Occipital lobe (tissue), 2 donors: ENCODE results near the gene PKNOX2. TPM values are rescaled to one million over a fixed set of nuclear protein-coding genes. Genes with fewer than 3 reads are reported as not detected.
A peak's percentile ranks its signal among the peaks of the same experiment; 100 is the strongest.

Source experiments
- DNase-seq: peaks from one replicate; lab custom pipeline; 2025; lab: John Stamatoyannopoulos, UW
- total RNA-seq: library from RNA; depleted of rRNA; stranded (reverse); fragments of >200 nt; gene quantifications from one replicate; pipeline ENCODE4 v1.2.3, GENCODE V29; 2014

PKNOX2 gene
- total RNA-seq, 1 donor from 2014 or later, result 5.3 TPM

- DNase-seq, result no peak
Measured at GRCh38 chr11:125356797-125357196, 192.2 kb downstream of the PKNOX2 start.

GRCh38 chr11:125357551-125357950 is 193.0 kb downstream of the PKNOX2 start:
- DNase-seq, result no peak

GRCh38 chr11:125358254-125358840 is 193.8 kb downstream of the PKNOX2 start:
- DNase-seq, result no peak

GRCh38 chr11:125359130-125359529 is 194.6 kb downstream of the PKNOX2 start:
- DNase-seq, result no peak

GRCh38 chr11:125360066-125360465 is 195.5 kb downstream of the PKNOX2 start:
- DNase-seq, result no peak

GRCh38 chr11:125364121-125364826 is 199.7 kb downstream of the PKNOX2 start:
- no peak for DNase-seq

GRCh38 chr11:125365196-125365931 is 200.8 kb downstream of the PKNOX2 start:
- DNase-seq, result no peak

GRCh38 chr11:125367710-125368109 is 203.2 kb downstream of the PKNOX2 start:
- no peak for DNase-seq

GRCh38 chr11:125368757-125369156 is 204.2 kb downstream of the PKNOX2 start:
- DNase-seq, result no peak

GRCh38 chr11:125369808-125370207 is 205.3 kb downstream of the PKNOX2 start:
- no peak for DNase-seq

GRCh38 chr11:125370561-125371389 is 206.2 kb downstream of the PKNOX2 start:
- DNase-seq, result no peak

GRCh38 chr11:125371431-125371935 is 206.9 kb downstream of the PKNOX2 start:
- no peak for DNase-seq

GRCh38 chr11:125372088-125372487 is 207.5 kb downstream of the PKNOX2 start:
- no peak for DNase-seq

- no peak for DNase-seq
Measured at GRCh38 chr11:125372911-125373310, 208.4 kb downstream of the PKNOX2 start.

- peak; percentile 33 for DNase-seq
Measured at GRCh38 chr11:125373426-125374391, 209.2 kb downstream of the PKNOX2 start.

GRCh38 chr11:125374398-125374797 is 209.8 kb downstream of the PKNOX2 start:
- DNase-seq, result no peak

GRCh38 chr11:125375146-125375545 is 210.6 kb downstream of the PKNOX2 start:
- DNase-seq, result no peak

- DNase-seq, result peak; percentile 76
Measured at GRCh38 chr11:125376117-125376516, 211.6 kb downstream of the PKNOX2 start.

GRCh38 chr11:125376856-125377255 is 212.3 kb downstream of the PKNOX2 start:
- no peak for DNase-seq

- no peak for DNase-seq
Measured at GRCh38 chr11:125378083-125378482, 213.5 kb downstream of the PKNOX2 start.
